HepG2 (cell line): ENCODE data around the gene TRIM22. TPM values are rescaled to one million over a fixed set of nuclear protein-coding genes. Genes with fewer than 3 reads are reported as not detected.

Experiments
- ATAC-seq: fragments of 200-7000 bp; cut with Tn5 transposase; 3 replicates; pipeline ENCODE4 v1.9.1; 2020; ENCODE audit warnings: mild to moderate bottlenecking, moderate library complexity
- BruUV-seq: library from RNA; stranded (reverse); fragments of 400-500 nt; replicated peaks from 2 replicates; lab custom pipeline; 2021; lab: Mats Ljungman, UMichigan
- CTCF ChIA-PET: fragments of 300-600 bp; formaldehyde crosslinking; extraction: SDS; loops from one replicate; lab custom pipeline; 2021; ENCODE audit warnings: low total read pairs, inconsistent platforms, low intra/inter-chr PET ratio; lab: Yijun Ruan, JAX
- POLR2A ChIA-PET: fragments of 350-600 bp; sonication (Branson Sonifier 250); formaldehyde crosslinking; loops from one replicate; lab custom pipeline; 2020; ENCODE audit warnings: antibody characterized with exemption, inconsistent platforms; lab: Yijun Ruan, JAX
- DNase-seq: peaks from one replicate; pipeline ENCODE4 v3.0.0-alpha.2; 2015; ENCODE audit warnings: low spot score
- FAIRE-seq: peaks from 3 replicates; lab custom pipeline; 2011; peaks lifted over from hg19 to GRCh38; lab: Jason Lieb, UNC
- H2AFZ ChIP-seq: one replicate; pipeline ENCODE4 v1.6.1; 2011; ENCODE audit warnings: low read length, inconsistent platforms
- H3K27ac ChIP-seq: fragments of 300-600 bp; 3 replicates; pipeline ENCODE4 v1.8.0; 2011; ENCODE audit warnings: mixed run types, mild to moderate bottlenecking, mixed read lengths, low read length, inconsistent platforms; ENCODE audit not compliant: insufficient read depth; ENCODE audit errors: extremely low read length
- H3K27me3 ChIP-seq, 2 experiments: fragments of 200-600 bp in 1 of 2; 2 replicates in 1 of 2; 3 replicates in 1 of 2; pipeline versions ENCODE4 v1.6.0 to v1.8.0; 2011; ENCODE audit warnings: low read length in 2 of 2, mild to moderate bottlenecking in 2 of 2, moderate library complexity in 2 of 2, inconsistent platforms in 1 of 2; ENCODE audit not compliant: insufficient read depth in 2 of 2, control insufficient read depth in 1 of 2
- H3K36me3 ChIP-seq, 2 experiments: fragments of 200-600 bp in 1 of 2; replicated peaks in 1 of 2; 2 replicates in 1 of 2; 3 replicates in 1 of 2; pipeline versions ENCODE4 v1.5.1 to v1.8.0; 2011; ENCODE audit warnings: low read length in 2 of 2, inconsistent platforms in 1 of 2; ENCODE audit not compliant: insufficient read depth in 2 of 2, control insufficient read depth in 1 of 2
- H3K4me1 ChIP-seq: 2 replicates; pipeline ENCODE4 v1.5.1; 2012; ENCODE audit warnings: low read length, inconsistent platforms; ENCODE audit not compliant: insufficient read depth
- H3K4me2 ChIP-seq: 2 replicates; pipeline ENCODE4 v1.6.0; 2011; ENCODE audit warnings: low read depth, low read length, inconsistent platforms
- H3K4me3 ChIP-seq, 3 experiments: fragments of 200-600 bp in 1 of 3; sonication (generic), shearing (Covaris generic) in 1 of 3; replicated peaks in 1 of 3; 2 replicates each; pipeline ENCODE4 v1.5.1; 2011 to 2016; ENCODE audit warnings: low read length in 3 of 3, inconsistent platforms in 2 of 3, low read depth in 2 of 3, mild to moderate bottlenecking in 2 of 3, control low read depth in 1 of 3, mixed read lengths in 1 of 3; ENCODE audit not compliant: insufficient read depth in 1 of 3
- H3K79me2 ChIP-seq: one replicate; pipeline ENCODE4 v1.6.1; 2011; ENCODE audit warnings: low read length, inconsistent platforms; ENCODE audit not compliant: insufficient read depth
- H3K9ac ChIP-seq: 2 replicates; pipeline ENCODE4 v1.6.0; 2011; ENCODE audit warnings: mild to moderate bottlenecking, low read depth, low read length, inconsistent platforms; ENCODE audit not compliant: insufficient read depth
- H3K9me3 ChIP-seq: 2 replicates; pipeline ENCODE4 v1.5.1; 2012; ENCODE audit warnings: mild to moderate bottlenecking, low read length
- H4K20me1 ChIP-seq: 2 replicates; pipeline ENCODE4 v1.6.0; 2011; ENCODE audit warnings: inconsistent platforms, mild to moderate bottlenecking, low read length, moderate library complexity; ENCODE audit not compliant: insufficient read depth
- HMGXB3 ChIP-seq: sonication (generic); formaldehyde crosslinking; IDR thresholded peaks from 2 replicates; pipeline ENCODE4 v1.4.0; 2020; ENCODE audit warnings: missing genetic modification reagents, borderline replicate concordance
- MAX ChIP-seq: IDR thresholded peaks from 2 replicates; pipeline ENCODE4 v1.6.1; 2012; ENCODE audit warnings: inconsistent platforms
- TAF15 ChIP-seq: fragments of 200-400 bp; formaldehyde crosslinking; IDR thresholded peaks from one replicate; pipeline ENCODE4 v1.6.1; 2018; ENCODE audit warnings: mild to moderate bottlenecking, low read depth, low read length; ENCODE audit not compliant: poor library complexity, severe bottlenecking
- ZBTB25 ChIP-seq: IDR thresholded peaks from 2 replicates; pipeline ENCODE4 v1.6.1; 2018; ENCODE audit warnings: missing genetic modification reagents
- ZNF232 ChIP-seq: sonication (generic); formaldehyde crosslinking; IDR thresholded peaks from 2 replicates; pipeline ENCODE4 v1.4.0; 2020; ENCODE audit warnings: missing genetic modification reagents, borderline replicate concordance
- ZNF501 ChIP-seq: sonication (generic); formaldehyde crosslinking; IDR thresholded peaks from 2 replicates; pipeline ENCODE4 v1.5.1; 2020; ENCODE audit warnings: mild to moderate bottlenecking, moderate library complexity, missing genetic modification reagents
- in situ Hi-C: cut with HindIII; loops from 2 replicates; pipeline ENCODE4 v1.10.0; 2017; ENCODE audit warnings: low pct_unique_long_range_greater_than_20kb; ENCODE audit not compliant: extremely low pct_ligation_motif_present
- intact Hi-C: fragments of 100-400 bp; cut with micrococcal nuclease; formaldehyde crosslinking; loops from one replicate; pipeline ENCODE4 v1.10.0; 2022; ENCODE audit not compliant: unreplicated experiment
- polyA plus RNA-seq, 8 experiments: library from polyadenylated mRNA; depleted of rRNA in 3 of 8; stranded (reverse) in 7 of 8; unstranded in 1 of 8; fragments of >200 nt; fragmentation: Illumina TruSeq in 4 of 8; extraction: Trizol in 4 of 8; gene quantifications; 2 replicates each; pipeline versions ENCODE4 v1.2.1 to v1.2.3, GENCODE V29; 2011 to 2016; ENCODE audit warnings: low read depth in 4 of 8, missing spikeins in 1 of 8, mixed read lengths in 1 of 8; ENCODE audit not compliant: insufficient read depth in 1 of 8
- total RNA-seq, 5 experiments: library from RNA; depleted of rRNA; stranded (reverse); fragments of >200 nt; fragmentation: Illumina TruSeq; extraction: Trizol; gene quantifications; 2 replicates each; pipeline ENCODE4 v1.2.3, GENCODE V29; 2016; ENCODE audit warnings: low read depth in 1 of 5

TRIM22 gene
- total and polyA plus RNA-seq, 2 of the 13 experiments (the other 11 are each of a cell fraction or from before 2014, with no cell fraction given) = 2.4 to 3.2 TPM

GRCh38 chr11:5639953-5640352 lies 49.6 kb upstream of the TRIM22 start (continued):
- no peak for TF ChIP-seq ZBTB25 (CRISPR knock-in tag)

DNA sequence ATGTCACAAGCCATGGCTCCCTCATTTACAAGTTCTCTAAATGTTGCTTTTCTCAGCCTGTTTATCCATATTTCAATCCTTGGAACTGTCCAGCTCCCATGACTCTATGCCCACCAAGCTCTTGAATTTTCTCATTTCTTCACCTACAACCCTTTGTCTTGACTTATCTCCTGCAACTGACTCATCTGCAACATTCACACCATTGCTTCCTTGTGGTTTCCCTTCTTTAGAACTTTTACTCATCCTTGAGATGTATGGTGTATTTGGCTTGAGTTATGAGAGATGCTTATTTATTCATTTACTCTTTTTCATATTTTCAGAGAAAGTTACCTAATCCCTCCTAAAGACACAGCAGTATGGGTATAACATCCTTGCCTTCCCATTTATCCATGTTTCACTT lies 46.0 kb upstream of the TRIM22 start:
- TF ChIP-seq TAF15 (no peak), ZNF501 (CRISPR knock-in tag) (no peak), MAX (no peak), ZNF232 (CRISPR knock-in tag) (no peak), HMGXB3 (CRISPR knock-in tag) (no peak)
- BruUV-seq = no TSS peak
- DNase-seq = no peak
- intact Hi-C loops (no loop called here), in situ Hi-C loops (no loop called here)
- Histone ChIP-seq H3K9ac (no peak overlapping the region), H3K9me3 (no peaks in the 10 kb centered on the region), H3K27me3 (no peaks in the 10 kb centered on the region), H3K79me2 (no peaks in the 10 kb centered on the region), H2AFZ (no peak overlapping the region), H3K4me1 (no peaks in the 10 kb centered on the region), H3K27ac (no peak overlapping the region), H4K20me1 (no peaks in the 10 kb centered on the region), H3K36me3 (no peaks in the 10 kb centered on the region), H3K4me3 (no peak overlapping the region), H3K4me2 (no peak overlapping the region)
- ATAC-seq = no peak
- no peak for FAIRE-seq
- ChIA-PET CTCF (no interaction called here), POLR2A (no interaction called here)
